ENCODE results near the gene COL13A1. TPM values are rescaled to one million over a fixed set of nuclear protein-coding genes. Genes with fewer than 3 reads are reported as not detected.

COL13A1 gene
- total RNA-seq, 1 experiment from 2014 or later = 3.6 TPM

- Histone ChIP-seq H3K4ac (ENCODE audit: low read depth, low read length) (no peak overlapping the region), H3K23ac (ENCODE audit: insufficient read length, low read depth, low read length) (no peak overlapping the region), H2BK12ac (ENCODE audit: insufficient read length, low read depth, low read length) (no peak overlapping the region), H3K9ac (ENCODE audit: extremely low read depth, insufficient read length, low read length) (no peak overlapping the region), H3K4me1 (ENCODE audit: insufficient read depth, low read length) (peaks cover 36% of the 10 kb centered on the region), H2BK120ac (ENCODE audit: low read depth, low read length, poor library complexity, severe bottlenecking) (no peak overlapping the region), H4K5ac (ENCODE audit: insufficient read length, low read depth, low read length) (no peak overlapping the region), H3T11ph (ENCODE audit: low read length) (no peak overlapping the region), H4K91ac (ENCODE audit: insufficient read length, low read depth, low read length) (no peak overlapping the region), H3K4me2 (ENCODE audit: insufficient read depth, insufficient read length, low read length) (no peak overlapping the region), H3K56ac (ENCODE audit: insufficient read length, low read depth, low read length) (no peak overlapping the region), H3K14ac (ENCODE audit: insufficient read depth, low read length) (no peak overlapping the region), H3K27me3 (ENCODE audit: insufficient read depth, low read length) (no peaks in the 10 kb centered on the region; the same call in 1 of the 2 replicates), H2BK5ac (ENCODE audit: insufficient read length, low read length) (no peak overlapping the region), H2BK20ac (ENCODE audit: low read depth, low read length, poor library complexity, severe bottlenecking) (no peak overlapping the region), H2AFZ (ENCODE audit: low read length) (no peak overlapping the region), H4K20me1 (ENCODE audit: control insufficient read depth, insufficient read depth, insufficient read length) (no peaks in the 10 kb centered on the region), H3K79me2 (ENCODE audit: insufficient read depth, low read length) (no peaks in the 10 kb centered on the region), H3K18ac (ENCODE audit: insufficient read length, low read depth, low read length) (no peak overlapping the region), H3K9me3 (ENCODE audit: control insufficient read depth, low read depth, low read length) (no peaks in the 10 kb centered on the region), H3K79me1 (ENCODE audit: insufficient read depth, low read depth, low read length, poor library complexity, severe bottlenecking) (no peaks in the 10 kb centered on the region), H4K8ac (replicated peaks; ENCODE audit: insufficient read length, low read depth, low read length) (no peak overlapping the region), H2AK5ac (ENCODE audit: insufficient read length, low read length) (no peak overlapping the region), H2BK15ac (ENCODE audit: low read depth, low read length) (no peak overlapping the region), H3K23me2 (ENCODE audit: insufficient read length, low read depth, low read length, poor library complexity, severe bottlenecking) (no peaks in the 10 kb centered on the region), H3K27ac (ENCODE audit: insufficient read length, low read depth, low read length) (no peak overlapping the region)
- Mint-ChIP-seq H3K4me1 (peaks cover 82 to 85% of the 10 kb centered on the region in 2 experiments), H3K27ac (peak overlapping the region; percentile 4 to 19 (median 15); a peak in 5 of 7 replicates), H3K9me3 (no peaks in the 10 kb centered on the region), H3K4me3 (no peak overlapping the region), H3K27me3 (ENCODE audit: low read depth) (peaks cover 10% of the 10 kb centered on the region), H3K36me3 (ENCODE audit: insufficient read depth in 1 of 3, low read depth in 3 of 3) (no peaks in the 10 kb centered on the region; a peak in 1 of 7 replicates)
- TF ChIP-seq, protein P1, sequence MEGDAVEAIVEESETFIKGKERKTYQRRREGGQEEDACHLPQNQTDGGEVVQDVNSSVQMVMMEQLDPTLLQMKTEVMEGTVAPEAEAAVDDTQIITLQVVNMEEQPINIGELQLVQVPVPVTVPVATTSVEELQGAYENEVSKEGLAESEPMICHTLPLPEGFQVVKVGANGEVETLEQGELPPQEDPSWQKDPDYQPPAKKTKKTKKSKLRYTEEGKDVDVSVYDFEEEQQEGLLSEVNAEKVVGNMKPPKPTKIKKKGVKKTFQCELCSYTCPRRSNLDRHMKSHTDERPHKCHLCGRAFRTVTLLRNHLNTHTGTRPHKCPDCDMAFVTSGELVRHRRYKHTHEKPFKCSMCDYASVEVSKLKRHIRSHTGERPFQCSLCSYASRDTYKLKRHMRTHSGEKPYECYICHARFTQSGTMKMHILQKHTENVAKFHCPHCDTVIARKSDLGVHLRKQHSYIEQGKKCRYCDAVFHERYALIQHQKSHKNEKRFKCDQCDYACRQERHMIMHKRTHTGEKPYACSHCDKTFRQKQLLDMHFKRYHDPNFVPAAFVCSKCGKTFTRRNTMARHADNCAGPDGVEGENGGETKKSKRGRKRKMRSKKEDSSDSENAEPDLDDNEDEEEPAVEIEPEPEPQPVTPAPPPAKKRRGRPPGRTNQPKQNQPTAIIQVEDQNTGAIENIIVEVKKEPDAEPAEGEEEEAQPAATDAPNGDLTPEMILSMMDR (conservative IDR thresholded peaks at IDR 0.05) = no peak
- DNase-seq = no peak
- no CpG with 5 or more reads among the region's 4 CpGs for WGBS (ENCODE audit: extremely low coverage, insufficient read length, low lambda C conversion rate)
These were observed 71.5 kb downstream of the COL13A1 start for GRCh38 chr10:69873135-69873639.

Measured in H9 (cell line).